Measurements from ENCODE around the gene SMDT1. TPM values are rescaled to one million over a fixed set of nuclear protein-coding genes. Genes with fewer than 3 reads are reported as not detected.

The SMDT1 gene
- total RNA-seq, 5 donors from 2014 or later (not counting 1 experiment from before 2014, with no cell fraction given), result 101 to 176 (median 114) TPM

DNA sequence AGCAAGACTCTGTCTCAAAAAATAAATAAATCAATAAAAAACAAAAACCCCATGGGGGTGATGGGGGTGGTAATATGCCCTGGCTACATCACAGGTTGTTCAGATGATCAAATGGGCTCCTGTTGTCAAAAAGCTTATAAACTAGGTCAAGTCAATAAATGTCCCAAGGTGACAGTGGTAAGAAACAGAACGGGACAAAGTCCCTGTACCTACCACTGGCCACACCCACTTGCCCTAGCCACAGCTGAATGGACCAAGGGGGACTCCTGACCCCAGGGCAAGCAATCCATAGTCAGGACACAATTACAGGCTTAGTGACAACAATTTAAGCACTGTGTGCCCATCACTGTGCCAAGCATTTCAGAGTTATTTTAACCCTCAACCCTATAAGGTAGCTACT, 14.9 kb upstream of the SMDT1 start:
- ATAC-seq (replicated peaks in 1 of 4) (no peak), DNase-seq (peak in 1 of 35 experiments; percentile 5)
- Histone ChIP-seq H3K9me3 (no peaks in the 10 kb centered on the region), H3K27me3 (replicated peaks in 1 of 2; ENCODE audit: control insufficient read depth in 2 of 2, extremely low read depth in 1 of 2, insufficient read depth in 2 of 2, low read length in 1 of 2) (peaks cover 0 to 4% of the 10 kb centered on the region in 2 experiments), H3K4me3 (ENCODE audit: control insufficient read depth in 1 of 2, extremely low read depth in 1 of 2, low read length in 1 of 2) (no peak overlapping the region), H3K27ac (ENCODE audit: low read length) (no peak overlapping the region), H3K36me3 (ENCODE audit: control insufficient read depth in 2 of 2, extremely low read depth in 1 of 2, insufficient read depth in 1 of 2, low read length in 1 of 2) (peaks cover 11 to 51% of the 10 kb centered on the region in 2 donors), H3K4me1 (ENCODE audit: control insufficient read depth in 1 of 2, extremely low read depth in 1 of 2, insufficient read depth in 2 of 2, low read length in 2 of 2) (peaks cover 1 to 2% of the 10 kb centered on the region in 2 experiments)
- WGBS (ENCODE audit: insufficient coverage), result no CpG with 5 or more reads among the region's 1 CpG
- Mint-ChIP-seq H3K36me3 (peaks cover 42% of the 10 kb centered on the region), H3K9me3 (no peaks in the 10 kb centered on the region), H3K4me3 (no peak overlapping the region), H3K27ac (no peak overlapping the region), H3K27me3 (no peaks in the 10 kb centered on the region), H3K4me1 (peaks cover under 1 to 8% (median 1%) of the 10 kb centered on the region in 3 donors)
- ChIA-PET CTCF (no interaction called here), POLR2A (interaction anchor here in 1 of 2 donors (0.6 kb wide), 1 partner anchor 28 kb away, joined by 6 read pairs; no protein-coding TSS in a partner anchor)

DNA sequence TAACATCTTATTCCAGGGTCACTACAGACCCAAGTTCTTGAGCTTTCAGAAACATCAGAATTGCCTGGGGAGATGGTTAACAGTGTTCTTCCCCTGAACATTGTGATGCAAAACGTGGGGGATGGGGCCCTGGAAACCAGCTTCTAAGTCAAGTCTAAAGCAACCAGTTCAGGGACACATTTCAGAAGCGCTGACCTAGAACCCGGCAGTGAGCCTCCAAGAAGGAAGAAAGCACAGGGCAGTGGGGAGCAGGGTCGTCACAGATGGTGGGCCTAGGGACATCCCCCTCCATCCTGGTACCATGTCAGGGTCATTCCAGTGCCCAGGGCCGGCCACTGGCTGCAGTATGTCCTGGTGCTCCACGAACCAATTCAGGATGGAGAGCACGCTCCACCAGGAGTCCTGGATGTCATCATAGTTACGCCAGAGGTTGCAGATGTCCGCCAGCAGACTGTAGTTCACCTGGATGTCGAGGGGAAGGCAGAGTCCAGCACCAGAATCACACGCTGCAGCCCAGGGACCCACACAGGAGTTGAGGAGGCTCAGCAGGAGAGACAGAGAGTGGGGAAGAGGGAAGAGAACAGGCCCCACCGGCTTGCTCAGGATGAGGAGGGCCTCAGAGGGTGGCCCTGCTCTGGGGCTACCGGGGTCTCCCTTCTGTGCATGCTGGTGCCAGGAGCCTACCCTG, 13.9 kb upstream of the SMDT1 start:
- Histone ChIP-seq H3K9me3 (no peaks in the 10 kb centered on the region), H3K4me1 (ENCODE audit: control insufficient read depth in 1 of 2, extremely low read depth in 1 of 2, insufficient read depth in 2 of 2, low read length in 2 of 2) (peaks cover 5 to 10% of the 10 kb centered on the region in 2 experiments), H3K27me3 (replicated peaks in 1 of 2; ENCODE audit: control insufficient read depth in 2 of 2, extremely low read depth in 1 of 2, insufficient read depth in 2 of 2, low read length in 1 of 2) (no peaks in the 10 kb centered on the region), H3K4me3 (ENCODE audit: control insufficient read depth in 1 of 2, extremely low read depth in 1 of 2, low read length in 1 of 2) (no peak overlapping the region), H3K36me3 (ENCODE audit: control insufficient read depth in 2 of 2, extremely low read depth in 1 of 2, insufficient read depth in 1 of 2, low read length in 1 of 2) (peaks cover 11 to 42% of the 10 kb centered on the region in 2 donors), H3K27ac (ENCODE audit: low read length) (no peak overlapping the region)
- H3K27ac Mint-ChIP-seq, result peak overlapping the region in 1 of 2 donors; percentile 18
- H3K9me3 Mint-ChIP-seq, result no peaks in the 10 kb centered on the region
- H3K27me3 Mint-ChIP-seq, result no peaks in the 10 kb centered on the region
- H3K4me3 Mint-ChIP-seq, result no peak overlapping the region
- ChIA-PET POLR2A (no interaction called here), CTCF (no interaction called here)
- peaks cover 37% of the 10 kb centered on the region for H3K36me3 Mint-ChIP-seq
- WGBS (ENCODE audit: insufficient coverage), result 94% methylated on average over 13 of the region's 13 CpGs
- peaks cover 8 to 16% (median 8%) of the 10 kb centered on the region in 3 donors for H3K4me1 Mint-ChIP-seq
- ATAC-seq (replicated peaks in 1 of 4) (no peak), DNase-seq (peak in 1 of 35 experiments; percentile 12)

DNA sequence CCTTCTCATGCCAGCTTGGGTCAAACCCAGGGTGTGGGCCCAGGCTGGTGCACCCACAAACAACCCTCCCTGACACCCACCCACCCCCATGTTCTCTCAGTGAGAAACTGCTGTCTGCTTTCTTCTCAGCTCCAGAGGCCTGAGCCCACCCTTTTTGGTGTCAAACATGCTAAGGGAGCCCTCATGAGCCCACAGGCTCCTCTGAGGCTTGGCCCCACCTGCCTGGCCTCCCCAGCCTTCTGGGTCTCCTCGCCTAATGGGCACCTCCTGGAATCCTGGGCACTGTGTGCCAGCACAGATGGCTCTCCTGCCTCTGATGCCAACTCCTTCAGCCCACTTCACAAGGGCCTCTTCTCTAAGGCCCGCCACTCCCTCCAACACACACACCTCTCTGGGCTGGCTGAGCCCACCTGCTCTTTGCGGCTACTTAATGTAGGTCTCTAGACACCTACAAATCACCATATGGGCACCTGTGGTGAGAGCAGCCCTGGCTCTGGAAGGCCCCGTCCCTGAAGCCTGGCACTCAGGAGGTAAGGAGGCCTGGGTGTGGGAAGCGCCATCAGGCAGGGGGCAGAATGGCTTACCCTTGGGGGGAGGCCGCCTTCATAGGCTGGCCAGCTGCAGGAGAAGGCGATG, 13.3 kb upstream of the SMDT1 start:
- H3K9me3 ChIP-seq, result no peaks in the 10 kb centered on the region
- ATAC-seq (replicated peaks in 1 of 4), result no peak
- peaks cover 6 to 15% of the 10 kb centered on the region in 2 experiments for H3K4me1 ChIP-seq (ENCODE audit: control insufficient read depth in 1 of 2, extremely low read depth in 1 of 2, insufficient read depth in 2 of 2, low read length in 2 of 2)
- no peaks in the 10 kb centered on the region for H3K9me3 Mint-ChIP-seq
- H3K4me3 Mint-ChIP-seq, result no peak overlapping the region
- peaks cover 31% of the 10 kb centered on the region for H3K36me3 Mint-ChIP-seq
- peaks cover 15 to 23% (median 15%) of the 10 kb centered on the region in 3 donors for H3K4me1 Mint-ChIP-seq
- DNase-seq, result peak in 1 of 35 experiments; percentile 23
- no peaks in the 10 kb centered on the region for H3K27me3 ChIP-seq (replicated peaks in 1 of 2; ENCODE audit: control insufficient read depth in 2 of 2, extremely low read depth in 1 of 2, insufficient read depth in 2 of 2, low read length in 1 of 2)
- WGBS (ENCODE audit: insufficient coverage), result 97% methylated on average over 4 of the region's 7 CpGs
- no peak overlapping the region for H3K27ac Mint-ChIP-seq
- ChIA-PET POLR2A (no interaction called here), CTCF (no interaction called here)
- H3K27me3 Mint-ChIP-seq, result no peaks in the 10 kb centered on the region
- peaks cover 10 to 35% of the 10 kb centered on the region in 2 donors for H3K36me3 ChIP-seq (ENCODE audit: control insufficient read depth in 2 of 2, extremely low read depth in 1 of 2, insufficient read depth in 1 of 2, low read length in 1 of 2)
- H3K4me3 ChIP-seq (ENCODE audit: control insufficient read depth in 1 of 2, extremely low read depth in 1 of 2, low read length in 1 of 2), result no peak overlapping the region
- H3K27ac ChIP-seq (ENCODE audit: low read length), result no peak overlapping the region

DNA sequence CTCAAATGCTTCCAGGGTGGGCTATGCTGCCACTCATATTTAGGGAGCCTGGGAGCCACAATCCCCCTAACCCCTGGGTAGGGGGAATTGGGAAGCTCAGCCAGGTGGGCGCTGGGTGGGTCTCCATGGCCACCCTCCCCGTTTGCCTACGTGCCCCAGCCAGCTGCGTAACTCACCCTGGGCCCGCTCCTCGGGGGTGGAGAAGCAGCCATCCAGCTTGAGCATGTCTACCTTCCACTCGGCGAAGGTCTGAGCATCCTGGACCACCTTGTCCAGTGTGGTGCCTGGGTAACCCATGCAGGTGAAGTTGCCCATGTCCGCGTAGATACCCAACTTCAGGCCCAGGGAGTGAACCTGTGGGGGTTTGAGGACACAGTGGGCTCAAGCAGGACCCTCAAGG, 12.6 kb upstream of the SMDT1 start:
- POLR2A ChIA-PET, result no interaction called here
- peaks cover 31% of the 10 kb centered on the region for H3K36me3 Mint-ChIP-seq
- H3K9me3 ChIP-seq, result no peaks in the 10 kb centered on the region

DNA sequence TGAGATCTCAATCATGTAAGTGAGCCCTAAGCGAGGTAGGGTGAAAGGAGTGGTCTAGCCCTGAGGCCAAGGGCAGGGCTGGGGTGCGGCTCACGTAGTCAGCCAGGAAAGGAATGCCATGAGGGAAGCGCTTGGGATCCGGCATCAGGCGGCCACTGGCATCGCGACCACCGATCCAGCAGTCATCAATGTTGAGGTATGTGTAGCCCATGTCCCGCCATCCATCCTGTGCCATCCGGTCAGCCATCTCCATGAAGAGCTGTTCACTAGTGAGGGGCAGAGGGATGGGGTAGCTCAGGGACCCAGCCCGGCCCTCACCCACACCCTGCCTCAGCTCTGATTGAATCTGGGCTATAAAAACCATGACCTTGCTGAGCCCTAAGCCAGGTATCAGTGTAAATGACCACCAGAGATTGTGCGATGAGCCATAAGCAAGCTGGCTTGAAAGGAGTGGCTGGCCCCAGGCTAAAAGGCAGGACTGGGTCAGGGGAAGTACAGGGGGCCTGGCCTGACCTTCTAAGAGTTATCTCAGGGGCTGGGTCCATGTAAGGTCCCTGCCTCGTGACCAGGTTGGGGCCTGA, 11.7 kb upstream of the SMDT1 start:
- peaks cover 25 to 33% (median 25%) of the 10 kb centered on the region in 3 donors for H3K4me1 Mint-ChIP-seq
- no peak overlapping the region for H3K4me3 Mint-ChIP-seq
- ATAC-seq (replicated peaks in 1 of 4), result no peak
- no peaks in the 10 kb centered on the region for H3K9me3 ChIP-seq
- DNase-seq, result peak in 1 of 35 experiments; percentile 13
- no peak overlapping the region for H3K4me3 ChIP-seq (ENCODE audit: control insufficient read depth in 1 of 2, extremely low read depth in 1 of 2, low read length in 1 of 2)
- ChIA-PET POLR2A (no interaction called here), CTCF (interaction anchor here in 1 of 2 donors (0.5 kb wide), 1 partner anchor 374 kb away, joined by 4 read pairs; no protein-coding TSS in a partner anchor)
- peaks cover 26% of the 10 kb centered on the region for H3K36me3 Mint-ChIP-seq
- H3K27me3 Mint-ChIP-seq, result no peaks in the 10 kb centered on the region
- no peak overlapping the region for H3K27ac ChIP-seq (ENCODE audit: low read length)
- H3K36me3 ChIP-seq (ENCODE audit: control insufficient read depth in 2 of 2, extremely low read depth in 1 of 2, insufficient read depth in 1 of 2, low read length in 1 of 2), result peaks cover 4 to 27% of the 10 kb centered on the region in 2 donors
- no peaks in the 10 kb centered on the region for H3K27me3 ChIP-seq (replicated peaks in 1 of 2; ENCODE audit: control insufficient read depth in 2 of 2, extremely low read depth in 1 of 2, insufficient read depth in 2 of 2, low read length in 1 of 2)
- H3K27ac Mint-ChIP-seq, result no peak overlapping the region
- peaks cover 13 to 22% of the 10 kb centered on the region in 2 experiments for H3K4me1 ChIP-seq (ENCODE audit: control insufficient read depth in 1 of 2, extremely low read depth in 1 of 2, insufficient read depth in 2 of 2, low read length in 2 of 2)
- no peaks in the 10 kb centered on the region for H3K9me3 Mint-ChIP-seq
- 90% methylated on average over 10 of the region's 14 CpGs for WGBS (ENCODE audit: insufficient coverage)

More for the DNA sequence above, 12.6 kb upstream of the SMDT1 start:
- no peak for ATAC-seq (replicated peaks in 1 of 4)
- no peaks in the 10 kb centered on the region for H3K27me3 Mint-ChIP-seq
- Histone ChIP-seq H3K4me3 (ENCODE audit: control insufficient read depth in 1 of 2, extremely low read depth in 1 of 2, low read length in 1 of 2) (no peak overlapping the region), H3K36me3 (ENCODE audit: control insufficient read depth in 2 of 2, extremely low read depth in 1 of 2, insufficient read depth in 1 of 2, low read length in 1 of 2) (peaks cover 4 to 32% of the 10 kb centered on the region in 2 donors), H3K27ac (ENCODE audit: low read length) (no peak overlapping the region), H3K27me3 (replicated peaks in 1 of 2; ENCODE audit: control insufficient read depth in 2 of 2, extremely low read depth in 1 of 2, insufficient read depth in 2 of 2, low read length in 1 of 2) (no peaks in the 10 kb centered on the region), H3K4me1 (ENCODE audit: control insufficient read depth in 1 of 2, extremely low read depth in 1 of 2, insufficient read depth in 2 of 2, low read length in 2 of 2) (peaks cover 13 to 22% of the 10 kb centered on the region in 2 experiments)
- H3K27ac Mint-ChIP-seq, result no peak overlapping the region
- CTCF ChIA-PET, result no interaction called here
- peaks cover 21 to 29% (median 21%) of the 10 kb centered on the region in 3 donors for H3K4me1 Mint-ChIP-seq
- 100% methylated on average over 7 of the region's 10 CpGs for WGBS (ENCODE audit: insufficient coverage)
- DNase-seq, result peak in 1 of 35 experiments; percentile 7
- H3K4me3 Mint-ChIP-seq, result no peak overlapping the region
- H3K9me3 Mint-ChIP-seq, result no peaks in the 10 kb centered on the region

DNA sequence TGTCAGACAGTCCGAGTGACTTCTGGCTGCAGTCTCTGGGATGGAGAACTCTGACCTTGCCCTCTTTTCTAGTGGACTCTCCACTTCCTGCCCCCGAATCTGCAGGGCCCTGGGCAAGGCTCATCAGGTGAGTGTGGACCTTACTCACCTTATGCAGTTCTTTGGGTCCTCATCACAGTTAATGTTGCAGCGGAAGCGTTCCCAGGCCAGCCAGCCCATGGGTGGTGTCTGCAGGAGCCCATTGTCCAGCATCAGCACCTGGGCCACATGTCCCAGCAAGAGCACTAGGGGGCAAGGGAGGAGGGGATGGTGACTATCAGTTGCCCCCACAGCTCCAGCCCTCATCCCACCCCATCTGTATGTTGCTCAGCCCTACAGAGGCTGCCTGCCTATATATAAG, 11.2 kb upstream of the SMDT1 start:
- CTCF ChIA-PET, result interaction anchor here (0.5 to 0.6 kb wide), 2 partner anchors 373 to 430 kb away, joined by 4 to 5 read pairs; no protein-coding TSS in a partner anchor
- no peaks in the 10 kb centered on the region for H3K27me3 ChIP-seq (replicated peaks in 1 of 2; ENCODE audit: control insufficient read depth in 2 of 2, extremely low read depth in 1 of 2, insufficient read depth in 2 of 2, low read length in 1 of 2)
- H3K9me3 ChIP-seq, result no peaks in the 10 kb centered on the region
- 93% methylated on average over 2 of the region's 4 CpGs for WGBS (ENCODE audit: insufficient coverage)
- POLR2A ChIA-PET, result no interaction called here
- no peak overlapping the region for H3K4me3 ChIP-seq (ENCODE audit: control insufficient read depth in 1 of 2, extremely low read depth in 1 of 2, low read length in 1 of 2)
- H3K27ac ChIP-seq (ENCODE audit: low read length), result no peak overlapping the region
- ATAC-seq (replicated peaks in 1 of 4) (no peak), DNase-seq (peak in 1 of 35 experiments; percentile 12)
- Mint-ChIP-seq H3K4me1 (peaks cover 25 to 39% (median 30%) of the 10 kb centered on the region in 3 donors), H3K27me3 (no peaks in the 10 kb centered on the region), H3K9me3 (no peaks in the 10 kb centered on the region), H3K36me3 (peaks cover 21% of the 10 kb centered on the region), H3K4me3 (no peak overlapping the region), H3K27ac (no peak overlapping the region)
- H3K4me1 ChIP-seq (ENCODE audit: control insufficient read depth in 1 of 2, extremely low read depth in 1 of 2, insufficient read depth in 2 of 2, low read length in 2 of 2), result peaks cover 13 to 22% of the 10 kb centered on the region in 2 experiments
- peaks cover 4 to 22% of the 10 kb centered on the region in 2 donors for H3K36me3 ChIP-seq (ENCODE audit: control insufficient read depth in 2 of 2, extremely low read depth in 1 of 2, insufficient read depth in 1 of 2, low read length in 1 of 2)
